CD1c-positive myeloid dendritic cell (primary cell): Measurements from ENCODE around the gene NPAS3.

Source experiments
- DNase-seq: peaks from one replicate; pipeline ENCODE4 v3.0.0-alpha.2; 2016; ENCODE audit errors: extremely low spot score

Gene NPAS3

GRCh38 chr14:33254342-33254741 is 315.7 kb downstream of the NPAS3 start:
- no peak for DNase-seq

- no peak for DNase-seq
Observed at GRCh38 chr14:33254861-33255395, 316.2 kb downstream of the NPAS3 start.

- DNase-seq = no peak
Observed at GRCh38 chr14:33257796-33258195, 319.1 kb downstream of the NPAS3 start.

GRCh38 chr14:33259764-33260163 is 321.1 kb downstream of the NPAS3 start:
- no peak for DNase-seq

GRCh38 chr14:33271216-33271615 is 332.5 kb downstream of the NPAS3 start:
- DNase-seq = no peak

GRCh38 chr14:33271891-33272290 is 333.2 kb downstream of the NPAS3 start:
- DNase-seq = no peak

- DNase-seq = no peak
Observed at GRCh38 chr14:33273978-33274377, 335.3 kb downstream of the NPAS3 start.

- no peak for DNase-seq
Observed at GRCh38 chr14:33275879-33276278, 337.2 kb downstream of the NPAS3 start.

GRCh38 chr14:33279865-33280264 is 341.2 kb downstream of the NPAS3 start:
- no peak for DNase-seq

- no peak for DNase-seq
Observed at GRCh38 chr14:33280646-33281045, 342.0 kb downstream of the NPAS3 start.

- no peak for DNase-seq
Observed at GRCh38 chr14:33282331-33283230, 343.9 kb downstream of the NPAS3 start.

GRCh38 chr14:33285902-33286700 is 347.4 kb downstream of the NPAS3 start:
- DNase-seq = no peak

- no peak for DNase-seq
Observed at GRCh38 chr14:33287189-33287588, 348.5 kb downstream of the NPAS3 start.

- DNase-seq = no peak
Observed at GRCh38 chr14:33290641-33291040, 352.0 kb downstream of the NPAS3 start.

- no peak for DNase-seq
Observed at GRCh38 chr14:33291529-33292104, 352.9 kb downstream of the NPAS3 start.

- no peak for DNase-seq
Observed at GRCh38 chr14:33294419-33294818, 355.7 kb downstream of the NPAS3 start.

- DNase-seq = no peak
Observed at GRCh38 chr14:33297565-33297964, 358.9 kb downstream of the NPAS3 start.

- DNase-seq = no peak
Observed at GRCh38 chr14:33307691-33308251, 369.1 kb downstream of the NPAS3 start.

- no peak for DNase-seq
Observed at GRCh38 chr14:33309106-33309505, 370.4 kb downstream of the NPAS3 start.

- no peak for DNase-seq
Observed at GRCh38 chr14:33315217-33315616, 376.5 kb downstream of the NPAS3 start.

- no peak for DNase-seq
Observed at GRCh38 chr14:33315721-33316120, 377.0 kb downstream of the NPAS3 start.

GRCh38 chr14:33317675-33318074 is 379.0 kb downstream of the NPAS3 start:
- no peak for DNase-seq
